ENCODE data around the gene TGFBRAP1. TPM values are rescaled to one million over a fixed set of nuclear protein-coding genes. Genes with fewer than 3 reads are reported as not detected.

Gene TGFBRAP1
- total RNA-seq, 1 experiment from 2014 or later, result 26.5 TPM

DNA sequence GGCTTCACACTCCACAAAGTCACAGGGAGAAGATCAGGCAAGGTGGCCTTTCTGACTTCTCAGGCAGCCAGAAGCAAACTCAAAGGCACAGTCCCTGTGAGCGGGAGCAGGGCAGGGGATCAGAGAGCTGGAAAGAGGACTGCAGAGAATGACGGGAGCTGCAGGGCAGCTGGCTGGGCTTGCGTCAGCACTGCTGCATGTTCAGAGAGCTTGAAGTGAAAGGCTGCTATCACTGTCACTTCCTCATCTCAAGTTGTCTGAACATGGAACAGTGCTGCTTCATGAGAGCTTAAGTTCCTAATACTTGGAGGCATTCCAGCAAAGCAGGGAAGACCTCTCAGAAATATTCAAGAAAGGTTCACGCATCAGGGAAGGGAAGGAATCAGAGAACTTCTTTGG is 20.4 kb downstream of the TGFBRAP1 start:
- POLR2A ChIA-PET (ENCODE audit: unreplicated experiment), result no interaction called here
- intact Hi-C loops (cut with micrococcal nuclease), result no loop called here
- ATAC-seq (no peak), DNase-seq (no peak)
- Histone ChIP-seq H3K4me1 (ENCODE audit: insufficient read depth, low read length) (peaks cover 4% of the 10 kb centered on the region; the same call in 1 of the 2 replicates), H3K27ac (ENCODE audit: low read length) (no peak overlapping the region), H3K4me3 (ENCODE audit: low read length) (no peak overlapping the region), H4K20me1 (ENCODE audit: low read length) (no peaks in the 10 kb centered on the region; the same call in 1 of the 2 replicates), H3K9ac (ENCODE audit: low read length) (no peak overlapping the region), H3K9me3 (ENCODE audit: low read length) (no peaks in the 10 kb centered on the region), H3K9me2 (replicated peaks; ENCODE audit: low read length) (no peaks in the 10 kb centered on the region), H3K27me3 (ENCODE audit: low read length) (no peaks in the 10 kb centered on the region), H3K79me2 (ENCODE audit: low read length) (peaks cover 52% of the 10 kb centered on the region), H3K36me3 (ENCODE audit: low read depth, low read length) (no peaks in the 10 kb centered on the region), H2AFZ (ENCODE audit: low read length) (no peak overlapping the region), H3F3A (ENCODE audit: low read length, unreplicated experiment) (no peaks in the 10 kb centered on the region), H3K4me2 (ENCODE audit: low read length) (no peak overlapping the region)
- BruUV-seq (replicated peaks), result no TSS peak
- TF ChIP-seq, protein P1, sequence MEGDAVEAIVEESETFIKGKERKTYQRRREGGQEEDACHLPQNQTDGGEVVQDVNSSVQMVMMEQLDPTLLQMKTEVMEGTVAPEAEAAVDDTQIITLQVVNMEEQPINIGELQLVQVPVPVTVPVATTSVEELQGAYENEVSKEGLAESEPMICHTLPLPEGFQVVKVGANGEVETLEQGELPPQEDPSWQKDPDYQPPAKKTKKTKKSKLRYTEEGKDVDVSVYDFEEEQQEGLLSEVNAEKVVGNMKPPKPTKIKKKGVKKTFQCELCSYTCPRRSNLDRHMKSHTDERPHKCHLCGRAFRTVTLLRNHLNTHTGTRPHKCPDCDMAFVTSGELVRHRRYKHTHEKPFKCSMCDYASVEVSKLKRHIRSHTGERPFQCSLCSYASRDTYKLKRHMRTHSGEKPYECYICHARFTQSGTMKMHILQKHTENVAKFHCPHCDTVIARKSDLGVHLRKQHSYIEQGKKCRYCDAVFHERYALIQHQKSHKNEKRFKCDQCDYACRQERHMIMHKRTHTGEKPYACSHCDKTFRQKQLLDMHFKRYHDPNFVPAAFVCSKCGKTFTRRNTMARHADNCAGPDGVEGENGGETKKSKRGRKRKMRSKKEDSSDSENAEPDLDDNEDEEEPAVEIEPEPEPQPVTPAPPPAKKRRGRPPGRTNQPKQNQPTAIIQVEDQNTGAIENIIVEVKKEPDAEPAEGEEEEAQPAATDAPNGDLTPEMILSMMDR (conservative IDR thresholded peaks at IDR 0.05; ENCODE audit: low read depth, low read length), result no peak
- CTCF ChIA-PET, result no interaction called here

DNA sequence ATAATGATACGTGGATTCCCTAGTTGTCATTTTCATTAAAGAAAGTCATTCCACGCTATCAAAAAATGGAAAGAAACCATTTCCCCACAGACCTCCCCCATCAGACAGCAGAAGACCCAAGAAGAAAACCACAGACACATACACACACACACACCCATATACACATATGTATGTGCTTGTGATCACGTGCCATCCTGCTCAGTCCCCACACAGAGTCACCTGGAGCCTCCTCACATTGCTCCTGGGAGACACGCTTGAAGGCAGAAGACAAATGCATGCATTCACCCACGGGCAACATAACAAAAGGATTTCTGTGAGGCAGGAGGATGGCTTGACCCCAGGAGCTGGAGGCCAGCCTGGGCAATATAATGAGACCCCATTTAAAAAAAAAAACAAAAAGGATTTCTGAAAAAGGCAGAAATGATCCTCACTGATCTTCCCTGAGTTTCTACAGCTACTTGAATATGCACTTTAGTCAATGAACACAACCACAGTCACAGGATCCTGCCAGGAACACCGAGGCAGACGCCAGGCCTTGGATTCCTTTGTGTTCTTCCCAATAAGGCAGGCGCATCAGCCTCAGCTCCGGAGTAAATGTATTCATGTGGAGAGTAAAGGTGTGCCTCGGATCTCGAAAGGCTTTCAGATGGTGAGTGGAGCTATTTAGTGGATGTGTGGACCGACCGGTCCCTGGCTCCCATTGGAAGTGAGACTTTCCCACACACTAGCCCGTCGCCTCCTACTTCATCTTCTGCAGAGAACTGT is 21.0 kb downstream of the TGFBRAP1 start:
- ATAC-seq (no peak), DNase-seq (no peak)
- H3K27me3 ChIP-seq (ENCODE audit: low read length), result no peaks in the 10 kb centered on the region
- H4K20me1 ChIP-seq (ENCODE audit: low read length), result no peaks in the 10 kb centered on the region; the same call in 1 of the 2 replicates
- no peaks in the 10 kb centered on the region for H3K9me3 ChIP-seq (ENCODE audit: low read length)
- H2AFZ ChIP-seq (ENCODE audit: low read length), result no peak overlapping the region
- BruUV-seq (replicated peaks), result no TSS peak
- no peak overlapping the region for H3K9ac ChIP-seq (ENCODE audit: low read length)
- H3F3A ChIP-seq (ENCODE audit: low read length, unreplicated experiment), result no peaks in the 10 kb centered on the region
- ChIA-PET CTCF (no interaction called here), POLR2A (ENCODE audit: unreplicated experiment) (no interaction called here)
- H3K4me3 ChIP-seq (ENCODE audit: low read length), result no peak overlapping the region
- TF ChIP-seq, protein P1 (conservative IDR thresholded peaks at IDR 0.05; ENCODE audit: low read depth, low read length), result no peak
- no peak for TF ChIP-seq EZH2 (IDR thresholded peaks at IDR 0.05; ENCODE audit: low read length, unreplicated experiment)
- no peak for TF ChIP-seq EZH2phosphoT487 (IDR thresholded peaks at IDR 0.05; ENCODE audit: borderline replicate concordance, low read length)
- no peaks in the 10 kb centered on the region for H3K9me2 ChIP-seq (replicated peaks; ENCODE audit: low read length)
- no peak overlapping the region for H3K4me2 ChIP-seq (ENCODE audit: low read length)
- H3K36me3 ChIP-seq (ENCODE audit: low read depth, low read length), result no peaks in the 10 kb centered on the region
- no peak overlapping the region for H3K27ac ChIP-seq (ENCODE audit: low read length)
- peaks cover 51% of the 10 kb centered on the region for H3K79me2 ChIP-seq (ENCODE audit: low read length)
- intact Hi-C loops (cut with micrococcal nuclease), result no loop called here
- peaks cover 4% of the 10 kb centered on the region; the same call in 1 of the 2 replicates for H3K4me1 ChIP-seq (ENCODE audit: insufficient read depth, low read length)

DNA sequence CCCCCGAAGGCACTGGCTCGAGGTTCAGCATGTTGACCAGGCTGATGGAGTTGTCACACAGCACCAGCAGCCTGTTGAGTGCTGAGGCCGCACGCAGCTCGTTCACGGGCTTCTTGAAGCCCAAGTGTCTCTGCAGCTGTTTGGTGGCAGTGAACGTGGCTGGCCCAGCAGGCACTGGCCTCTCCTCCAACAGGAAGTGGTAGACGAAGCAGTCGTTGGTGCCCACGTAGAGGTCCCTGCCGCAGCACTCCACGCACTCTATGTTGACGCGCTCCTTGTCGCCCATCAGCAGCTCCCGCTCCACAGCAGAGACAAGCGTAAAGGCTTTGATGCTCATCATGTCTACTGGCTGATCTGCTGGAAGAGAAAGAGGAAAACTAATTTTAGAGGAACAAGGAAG is 21.6 kb downstream of the TGFBRAP1 start:
- intact Hi-C loops (cut with micrococcal nuclease), result no loop called here
- Histone ChIP-seq H3K4me2 (ENCODE audit: low read length) (no peak overlapping the region), H3K9me2 (replicated peaks; ENCODE audit: low read length) (no peaks in the 10 kb centered on the region), H3K36me3 (ENCODE audit: low read depth, low read length) (no peaks in the 10 kb centered on the region), H3F3A (ENCODE audit: low read length, unreplicated experiment) (no peaks in the 10 kb centered on the region), H3K4me1 (ENCODE audit: insufficient read depth, low read length) (peaks cover 4% of the 10 kb centered on the region; the same call in 1 of the 2 replicates), H3K4me3 (ENCODE audit: low read length) (no peak overlapping the region), H3K27ac (ENCODE audit: low read length) (no peak overlapping the region), H4K20me1 (ENCODE audit: low read length) (peaks cover 6% of the 10 kb centered on the region; the same call in 1 of the 2 replicates), H2AFZ (ENCODE audit: low read length) (no peak overlapping the region), H3K79me2 (ENCODE audit: low read length) (peaks cover 49% of the 10 kb centered on the region), H3K27me3 (ENCODE audit: low read length) (no peaks in the 10 kb centered on the region), H3K9me3 (ENCODE audit: low read length) (no peaks in the 10 kb centered on the region), H3K9ac (ENCODE audit: low read length) (no peak overlapping the region)
- no peak for DNase-seq
- no peak for ATAC-seq
- no TSS peak for BruUV-seq (replicated peaks)
- no peak for TF ChIP-seq EZH2 (IDR thresholded peaks at IDR 0.05; ENCODE audit: low read length, unreplicated experiment)
- POLR2A ChIA-PET (ENCODE audit: unreplicated experiment), result no interaction called here
- CTCF ChIA-PET, result no interaction called here

Data from PC-3 (cell line).